H1 (cell line): Measurements from ENCODE around the gene PPP1R9A. TPM values are rescaled to one million over a fixed set of nuclear protein-coding genes. Genes with fewer than 3 reads are reported as not detected.

ENCODE experiments used
- CHD7 ChIP-seq: fragments of 300-600 bp; sonication (generic); IDR thresholded peaks from 2 replicates; pipeline ENCODE4 v1.7.1; 2012; ENCODE audit warnings: low read length, moderate library complexity, mild to moderate bottlenecking, inconsistent platforms; ENCODE audit not compliant: insufficient replicate concordance
- MAX ChIP-seq: IDR thresholded peaks from 2 replicates; pipeline ENCODE4 v1.6.1; 2012; ENCODE audit warnings: inconsistent platforms
- polyA plus RNA-seq, 7 experiments: library from polyadenylated mRNA; depleted of rRNA in 3 of 7; stranded (reverse) in 5 of 7; unstranded in 2 of 7; fragments of >200 nt in 5 of 7; fragments of 200-250 nt in 2 of 7; gene quantifications; 1 replicate in 5 of 7; 2 replicates in 1 of 7; 4 replicates in 1 of 7; pipeline versions ENCODE4 v1.2.1 to v1.2.3, GENCODE V29; 2011 to 2013; ENCODE audit warnings: missing spikeins in 2 of 7, mixed read lengths in 2 of 7
- total RNA-seq: library from RNA; stranded (reverse); fragmentation: NEBNext Ultra II Directional; extraction: Animal tissue kit (Norgen Biotek cat#: 25700); gene quantifications from 2 replicates; pipeline ENCODE4 v1.2.1, GENCODE V29; 2021

The PPP1R9A gene
- total and polyA plus RNA-seq, 2 of the 8 experiments (the other 6 are each of a cell fraction or from before 2014, with no cell fraction given) = 3.0 to 20.3 TPM

DNA sequence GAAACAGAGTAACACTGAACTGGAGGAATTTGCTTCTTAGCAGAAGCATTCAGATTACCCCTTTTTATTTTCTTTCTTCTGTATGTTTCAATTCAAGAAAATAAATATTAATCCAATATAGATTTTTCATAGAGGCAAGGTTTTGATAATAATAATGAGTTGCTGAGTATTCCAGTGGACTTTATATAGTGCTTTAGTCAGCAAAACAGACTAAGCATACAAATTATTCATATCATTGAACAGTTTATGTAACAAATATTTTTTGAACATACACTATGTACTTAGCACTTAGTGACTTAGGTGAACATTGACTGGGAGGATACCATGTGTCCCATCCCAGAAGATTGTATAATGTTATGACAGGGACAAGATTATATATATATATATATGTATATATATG lies 32.0 kb downstream of the PPP1R9A start (continued):
- no peak for TF ChIP-seq CHD7
- no peak for TF ChIP-seq MAX
